ENCODE measurements around the gene ST6GALNAC3.

The ST6GALNAC3 gene

DNA sequence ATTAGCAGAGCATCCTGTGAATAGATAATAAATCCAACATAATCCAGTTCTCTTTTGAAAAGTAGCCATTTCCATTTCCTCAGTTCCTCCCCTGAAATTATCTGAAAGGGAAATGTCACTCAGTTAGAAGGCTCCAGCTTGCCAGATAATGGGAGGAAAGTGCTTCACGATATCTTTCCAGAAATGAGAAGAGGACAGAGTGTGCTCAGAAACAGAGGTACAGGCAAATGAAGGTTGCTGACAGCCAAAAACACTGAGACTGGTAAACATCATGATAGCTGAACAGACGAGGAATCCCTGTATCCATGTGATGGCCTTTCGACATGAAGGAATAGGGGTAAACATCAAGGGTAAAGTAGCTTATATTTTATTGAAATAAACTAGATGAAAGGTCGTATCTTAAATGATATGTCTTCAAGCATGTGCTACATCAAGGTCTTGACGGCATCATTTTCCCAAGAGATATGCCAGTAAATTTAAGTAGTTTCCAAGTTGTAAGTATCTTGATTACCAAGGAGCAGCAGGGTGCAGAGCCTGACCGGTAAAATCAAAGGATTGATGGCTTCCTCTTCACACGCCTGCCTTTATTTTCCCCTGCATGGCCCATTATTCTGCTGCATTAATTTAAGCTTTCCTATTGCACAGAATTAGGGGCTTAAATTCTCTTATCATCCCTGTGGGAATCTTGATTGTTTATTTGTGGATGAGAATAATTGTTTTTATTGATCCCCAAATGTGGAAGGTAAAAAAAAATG lies 548.4 kb downstream of the ST6GALNAC3 start:
- Histone ChIP-seq H2AFZ (ENCODE audit: low read length) (no peak overlapping the region), H3K9ac (ENCODE audit: low read depth, low read length, poor library complexity, severe bottlenecking) (no peak overlapping the region), H3F3A (ENCODE audit: low read depth) (no peaks in the 10 kb centered on the region), H3K4me1 (ENCODE audit: insufficient read depth, low read length, poor library complexity, severe bottlenecking) (no peaks in the 10 kb centered on the region), H3K36me3 (ENCODE audit: insufficient read depth, low read length) (no peaks in the 10 kb centered on the region), H3K27me3 (ENCODE audit: insufficient read depth, low read length, poor library complexity, severe bottlenecking) (no peaks in the 10 kb centered on the region), H3K79me2 (ENCODE audit: insufficient read depth, low read length) (no peaks in the 10 kb centered on the region), H3K9me3 (ENCODE audit: insufficient read depth, low read depth, low read length) (no peaks in the 10 kb centered on the region), H4K20me1 (ENCODE audit: insufficient read depth, low read length, poor library complexity, severe bottlenecking) (no peaks in the 10 kb centered on the region), H3K4me2 (ENCODE audit: low read depth, low read length, poor library complexity, severe bottlenecking) (no peak overlapping the region), H3K4me3 (ENCODE audit: low read length, poor library complexity, severe bottlenecking) (no peak overlapping the region), H3K9me2 (replicated peaks; ENCODE audit: low read depth, low read length) (no peaks in the 10 kb centered on the region)
- TF ChIP-seq, protein P1, sequence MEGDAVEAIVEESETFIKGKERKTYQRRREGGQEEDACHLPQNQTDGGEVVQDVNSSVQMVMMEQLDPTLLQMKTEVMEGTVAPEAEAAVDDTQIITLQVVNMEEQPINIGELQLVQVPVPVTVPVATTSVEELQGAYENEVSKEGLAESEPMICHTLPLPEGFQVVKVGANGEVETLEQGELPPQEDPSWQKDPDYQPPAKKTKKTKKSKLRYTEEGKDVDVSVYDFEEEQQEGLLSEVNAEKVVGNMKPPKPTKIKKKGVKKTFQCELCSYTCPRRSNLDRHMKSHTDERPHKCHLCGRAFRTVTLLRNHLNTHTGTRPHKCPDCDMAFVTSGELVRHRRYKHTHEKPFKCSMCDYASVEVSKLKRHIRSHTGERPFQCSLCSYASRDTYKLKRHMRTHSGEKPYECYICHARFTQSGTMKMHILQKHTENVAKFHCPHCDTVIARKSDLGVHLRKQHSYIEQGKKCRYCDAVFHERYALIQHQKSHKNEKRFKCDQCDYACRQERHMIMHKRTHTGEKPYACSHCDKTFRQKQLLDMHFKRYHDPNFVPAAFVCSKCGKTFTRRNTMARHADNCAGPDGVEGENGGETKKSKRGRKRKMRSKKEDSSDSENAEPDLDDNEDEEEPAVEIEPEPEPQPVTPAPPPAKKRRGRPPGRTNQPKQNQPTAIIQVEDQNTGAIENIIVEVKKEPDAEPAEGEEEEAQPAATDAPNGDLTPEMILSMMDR (conservative IDR thresholded peaks at IDR 0.05; ENCODE audit: low read length), result no peak
- no peak for TF ChIP-seq EZH2phosphoT487 (IDR thresholded peaks at IDR 0.05; ENCODE audit: borderline replicate concordance)

DNA sequence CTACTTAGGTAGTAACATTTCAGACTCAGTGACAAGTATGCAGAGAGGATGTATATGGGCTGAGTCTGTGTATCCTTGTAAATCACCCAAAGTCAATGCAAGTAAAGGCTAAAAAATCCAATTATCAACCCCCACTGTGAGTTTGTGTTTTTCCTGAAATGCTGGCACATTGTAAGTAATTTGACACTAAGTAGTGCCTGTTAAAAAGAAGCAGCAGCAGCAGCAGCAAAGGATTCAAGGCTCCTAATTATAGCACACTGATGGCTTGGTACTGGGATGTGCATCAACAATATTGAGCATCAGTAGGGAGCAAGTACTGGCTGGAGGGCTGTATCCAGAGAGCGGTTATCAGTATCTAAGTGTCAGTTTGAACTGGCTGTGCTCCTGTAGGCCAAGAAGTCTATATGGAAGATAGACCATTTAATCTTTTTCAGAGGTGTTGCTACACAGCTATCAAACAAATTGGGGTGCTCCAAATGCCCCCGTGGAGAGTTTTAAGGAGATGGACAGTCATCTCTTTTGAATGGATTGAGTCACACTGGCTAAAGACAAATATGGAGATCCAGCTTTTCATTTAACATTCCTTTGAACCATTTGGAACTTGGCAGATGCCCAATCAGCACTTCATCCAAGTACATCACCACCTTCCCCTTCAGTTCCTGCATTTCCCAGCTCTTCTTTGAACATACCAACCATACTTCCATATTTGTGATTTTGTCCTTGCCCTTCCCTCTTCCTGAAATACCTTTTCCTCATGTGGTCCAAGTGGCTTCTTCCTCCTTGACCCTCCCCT lies 551.5 kb downstream of the ST6GALNAC3 start:
- Histone ChIP-seq H3K9me2 (replicated peaks; ENCODE audit: low read depth, low read length) (no peaks in the 10 kb centered on the region), H3K27me3 (ENCODE audit: insufficient read depth, low read length, poor library complexity, severe bottlenecking) (no peaks in the 10 kb centered on the region), H3K9ac (ENCODE audit: low read depth, low read length, poor library complexity, severe bottlenecking) (no peak overlapping the region), H3F3A (ENCODE audit: low read depth) (no peaks in the 10 kb centered on the region), H3K4me1 (ENCODE audit: insufficient read depth, low read length, poor library complexity, severe bottlenecking) (no peaks in the 10 kb centered on the region), H3K36me3 (ENCODE audit: insufficient read depth, low read length) (no peaks in the 10 kb centered on the region), H3K4me3 (ENCODE audit: low read length, poor library complexity, severe bottlenecking) (no peak overlapping the region), H3K79me2 (ENCODE audit: insufficient read depth, low read length) (no peaks in the 10 kb centered on the region), H3K4me2 (ENCODE audit: low read depth, low read length, poor library complexity, severe bottlenecking) (no peak overlapping the region), H4K20me1 (ENCODE audit: insufficient read depth, low read length, poor library complexity, severe bottlenecking) (no peaks in the 10 kb centered on the region), H3K9me3 (ENCODE audit: insufficient read depth, low read depth, low read length) (no peaks in the 10 kb centered on the region), H2AFZ (ENCODE audit: low read length) (no peak overlapping the region)
- TF ChIP-seq, protein P1 (conservative IDR thresholded peaks at IDR 0.05; ENCODE audit: low read length), result no peak
- no peak for TF ChIP-seq EZH2phosphoT487 (IDR thresholded peaks at IDR 0.05; ENCODE audit: borderline replicate concordance)

DNA sequence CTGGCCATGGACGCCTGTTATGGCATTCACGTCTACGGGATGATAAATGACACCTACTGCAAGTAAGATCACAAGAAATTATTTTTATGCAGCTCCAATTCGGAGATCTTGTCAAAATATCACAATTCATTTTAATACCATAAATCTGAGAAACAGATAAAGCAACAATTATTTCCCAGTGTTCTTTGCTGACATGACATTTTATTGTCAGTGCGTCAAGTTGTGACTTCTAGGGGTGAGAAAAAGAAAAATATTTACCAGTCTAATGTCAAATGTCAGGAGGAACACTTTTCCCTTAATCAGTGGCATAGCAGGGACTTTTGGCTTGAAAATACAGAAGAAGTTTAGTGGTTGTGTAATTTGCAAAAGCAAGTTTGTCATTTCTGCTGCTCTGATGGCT lies 553.0 kb downstream of the ST6GALNAC3 start:
- no peak overlapping the region for H3K4me3 ChIP-seq (ENCODE audit: low read length, poor library complexity, severe bottlenecking)
- no peak for TF ChIP-seq EZH2phosphoT487 (IDR thresholded peaks at IDR 0.05; ENCODE audit: borderline replicate concordance)
- TF ChIP-seq, protein P1 (conservative IDR thresholded peaks at IDR 0.05; ENCODE audit: low read length), result no peak

More for the DNA sequence above, 553.0 kb downstream of the ST6GALNAC3 start:
- Histone ChIP-seq H4K20me1 (ENCODE audit: insufficient read depth, low read length, poor library complexity, severe bottlenecking) (no peaks in the 10 kb centered on the region), H3K9ac (ENCODE audit: low read depth, low read length, poor library complexity, severe bottlenecking) (no peak overlapping the region), H3K9me3 (ENCODE audit: insufficient read depth, low read depth, low read length) (no peaks in the 10 kb centered on the region), H3K36me3 (ENCODE audit: insufficient read depth, low read length) (no peaks in the 10 kb centered on the region), H3K4me1 (ENCODE audit: insufficient read depth, low read length, poor library complexity, severe bottlenecking) (no peaks in the 10 kb centered on the region), H3K4me2 (ENCODE audit: low read depth, low read length, poor library complexity, severe bottlenecking) (no peak overlapping the region), H2AFZ (ENCODE audit: low read length) (no peak overlapping the region), H3F3A (ENCODE audit: low read depth) (no peaks in the 10 kb centered on the region), H3K79me2 (ENCODE audit: insufficient read depth, low read length) (no peaks in the 10 kb centered on the region), H3K9me2 (replicated peaks; ENCODE audit: low read depth, low read length) (no peaks in the 10 kb centered on the region), H3K27me3 (ENCODE audit: insufficient read depth, low read length, poor library complexity, severe bottlenecking) (no peaks in the 10 kb centered on the region)

Measured in Loucy (cell line).